K562 (cell line): ENCODE data around the gene CAPZB. TPM values are rescaled to one million over a fixed set of nuclear protein-coding genes. Genes with fewer than 3 reads are reported as not detected.

Experiments used
- ATAC-seq: fragments of 200-7000 bp; cut with Tn5 transposase; 3 replicates; pipeline ENCODE4 v1.9.1; 2020; ENCODE audit warnings: moderate library complexity
- BruUV-seq: library from RNA; stranded (reverse); fragments of 400-500 nt; replicated peaks from 2 replicates; lab custom pipeline; 2021; lab: Mats Ljungman, UMichigan
- CTCF ChIA-PET: fragments of 300-600 bp; formaldehyde crosslinking; extraction: SDS; loops from one replicate; lab custom pipeline; 2021; ENCODE audit warnings: low intra/inter-chr PET ratio; lab: Yijun Ruan, JAX
- POLR2A ChIA-PET: fragments of 300-600, 350-650 bp; sonication (Branson Sonifier 250); formaldehyde crosslinking; extraction: SDS; loops from one replicate; lab custom pipeline; 2021; ENCODE audit warnings: antibody characterized with exemption, inconsistent platforms; lab: Yijun Ruan, JAX
- DNase-seq, 4 experiments: peaks; one replicate each; pipeline versions ENCODE4 v3.0.0 to v3.0.0-alpha.2; 2011 to 2018; ENCODE audit warnings: low spot score in 3 of 4, mixed read lengths in 3 of 4; ENCODE audit errors: extremely low read depth in 1 of 4
- FAIRE-seq: peaks from 2 replicates; lab custom pipeline; 2011; peaks lifted over from hg19 to GRCh38; lab: Jason Lieb, UNC
- H2AFZ ChIP-seq: 2 replicates; pipeline ENCODE4 v1.6.0; 2011; ENCODE audit warnings: low read depth, low read length, control low read depth, inconsistent platforms
- H3K27ac ChIP-seq: fragments of 200-600 bp; 3 replicates; pipeline ENCODE4 v1.8.0; 2011; ENCODE audit warnings: low read depth, mild to moderate bottlenecking, control low read depth, inconsistent platforms, low read length, moderate library complexity, mixed read lengths; ENCODE audit errors: extremely low read depth
- H3K27me3 ChIP-seq, 2 experiments: fragments of 300-600 bp in 1 of 2; 2 replicates in 1 of 2; 3 replicates in 1 of 2; pipeline versions ENCODE4 v1.6.0 to v1.8.0; 2011; ENCODE audit warnings: inconsistent platforms in 2 of 2, low read length in 2 of 2, mild to moderate bottlenecking in 1 of 2, mixed read lengths in 1 of 2, moderate library complexity in 1 of 2; ENCODE audit not compliant: control insufficient read depth in 2 of 2, insufficient read depth in 2 of 2
- H3K36me3 ChIP-seq: fragments of 300-600 bp; 3 replicates; pipeline ENCODE4 v1.8.0; 2011; ENCODE audit warnings: mild to moderate bottlenecking, low read length, inconsistent platforms; ENCODE audit not compliant: control insufficient read depth, insufficient read depth
- H3K4me1 ChIP-seq, 2 experiments: fragments of 200-600 bp in 1 of 2; replicated peaks in 1 of 2; 2 replicates in 1 of 2; 3 replicates in 1 of 2; pipeline versions ENCODE4 v1.5.1 to v1.8.0; 2011; ENCODE audit warnings: inconsistent platforms in 2 of 2, low read length in 2 of 2, mild to moderate bottlenecking in 1 of 2, mixed read lengths in 1 of 2, moderate library complexity in 1 of 2; ENCODE audit not compliant: control insufficient read depth in 2 of 2, insufficient read depth in 2 of 2
- H3K4me2 ChIP-seq: 2 replicates; pipeline ENCODE4 v1.6.1; 2011; ENCODE audit warnings: low read length, control low read depth, inconsistent platforms, mixed read lengths; ENCODE audit not compliant: insufficient read depth
- H3K4me3 ChIP-seq: fragments of 200-600 bp; sonication (generic), shearing (Covaris generic); 2 replicates; pipeline ENCODE4 v1.5.1; 2016; ENCODE audit warnings: control low read depth, inconsistent platforms
- H3K79me2 ChIP-seq: fragments of 200-600 bp; 3 replicates; pipeline ENCODE4 v1.8.0; 2011; ENCODE audit warnings: low read length, inconsistent platforms; ENCODE audit not compliant: control insufficient read depth, insufficient read depth
- H3K9ac ChIP-seq, 2 experiments: 2 replicates each; pipeline versions ENCODE4 v1.6.0 to v1.6.1; 2011; ENCODE audit warnings: low read depth in 2 of 2, low read length in 2 of 2, control low read depth in 1 of 2, inconsistent platforms in 1 of 2, mild to moderate bottlenecking in 1 of 2, mixed read lengths in 1 of 2; ENCODE audit not compliant: insufficient read depth in 1 of 2
- H3K9me1 ChIP-seq: one replicate; pipeline ENCODE4 v1.6.0; 2011; ENCODE audit warnings: inconsistent platforms, mild to moderate bottlenecking, low read length, moderate library complexity; ENCODE audit not compliant: control insufficient read depth, insufficient read depth
- H3K9me3 ChIP-seq: replicated peaks from 2 replicates; pipeline ENCODE4 v1.5.1; 2011; ENCODE audit warnings: low read depth, low read length, inconsistent platforms; ENCODE audit not compliant: control insufficient read depth, insufficient read depth
- H4K20me1 ChIP-seq: replicated peaks from 2 replicates; pipeline ENCODE4 v1.6.1; 2011; ENCODE audit warnings: low read length, inconsistent platforms, mixed read lengths; ENCODE audit not compliant: control insufficient read depth, insufficient read depth
- BCOR ChIP-seq: fragments of 450-650 bp; IDR thresholded peaks from 2 replicates; pipeline ENCODE4 v1.6.1; 2016
- BRCA1 ChIP-seq, 2 experiments: fragments of 450-650 bp in 1 of 2; sonication (generic) in 1 of 2; formaldehyde crosslinking in 1 of 2; IDR thresholded peaks; 2 replicates each; pipeline versions ENCODE4 v1.5.0 to v1.6.1; 2017 to 2020; ENCODE audit warnings: mild to moderate bottlenecking in 1 of 2, missing genetic modification reagents in 1 of 2
- BRD4 ChIP-seq: fragments of 200-600 bp; sonication (generic); IDR thresholded peaks from 2 replicates; pipeline ENCODE4 v1.6.1; 2017; ENCODE audit warnings: inconsistent platforms
- CHCHD3 ChIP-seq: fragments of 250-450 bp; sonication (Bioruptor Pico); IDR thresholded peaks from 2 replicates; pipeline ENCODE4 v2.1.2; 2022; ENCODE audit warnings: mild to moderate bottlenecking
- FIP1L1 ChIP-seq: fragments of 200-400 bp; formaldehyde crosslinking; IDR thresholded peaks from 2 replicates; pipeline ENCODE4 v1.6.1; 2018; ENCODE audit warnings: mild to moderate bottlenecking, low read depth, low read length; ENCODE audit not compliant: poor library complexity, severe bottlenecking
- FOXJ2 ChIP-seq: fragments of 200-800 bp; sonication (Bioruptor generic); IDR thresholded peaks from 2 replicates; pipeline ENCODE4 v1.6.1; 2016; ENCODE audit warnings: missing genetic modification characterization, missing compliant biosample characterization
- HDAC3 ChIP-seq: fragments of 450-650 bp; IDR thresholded peaks from 2 replicates; pipeline ENCODE4 v1.6.1; 2018; ENCODE audit warnings: borderline replicate concordance, mild to moderate bottlenecking, moderate library complexity; ENCODE audit not compliant: partially characterized antibody
- HEY1 ChIP-seq: fragments of 250-450 bp; sonication (Bioruptor Pico); IDR thresholded peaks from 2 replicates; pipeline ENCODE4 v1.5.0; 2020; ENCODE audit warnings: mild to moderate bottlenecking, moderate library complexity, borderline replicate concordance
- HNRNPL ChIP-seq: fragments of 200-400 bp; formaldehyde crosslinking; IDR thresholded peaks from 2 replicates; pipeline ENCODE4 v1.6.1; 2017; ENCODE audit warnings: low read depth, mild to moderate bottlenecking, low read length
- MCM2 ChIP-seq: fragments of 450-650 bp; IDR thresholded peaks from 2 replicates; pipeline ENCODE4 v1.6.1; 2017; ENCODE audit warnings: low read depth, mild to moderate bottlenecking
- RREB1 ChIP-seq: fragments of 250-450 bp; sonication (Bioruptor Pico); IDR thresholded peaks from 2 replicates; pipeline ENCODE4 v1.4.0; 2020
- SMARCA5 ChIP-seq: fragments of 450-650 bp; IDR thresholded peaks from 2 replicates; pipeline ENCODE4 v1.6.1; 2016
- THAP7 ChIP-seq: fragments of 250-450 bp; sonication (Bioruptor Pico); IDR thresholded peaks from 2 replicates; pipeline ENCODE4 v1.5.0; 2021
- TRIM25 ChIP-seq: fragments of 450-650 bp; IDR thresholded peaks from 2 replicates; pipeline ENCODE4 v1.7.0; 2016; ENCODE audit warnings: borderline replicate concordance
- ZNF184 ChIP-seq: sonication (generic); formaldehyde crosslinking; IDR thresholded peaks from 2 replicates; pipeline ENCODE4 v1.5.0; 2020; ENCODE audit warnings: missing genetic modification reagents
- WGBS: fragments of 100-300 bp; shearing (Covaris generic); methylation state at CpG from one replicate; pipeline ENCODE4 v1.1.6; 2016; ENCODE audit warnings: low coverage, mixed read lengths; ENCODE audit not compliant: insufficient coverage; ENCODE audit errors: missing lambda C conversion rate; 5-methylcytosine and 5-hydroxymethylcytosine counted together
- in situ Hi-C: fragments of 300-500 bp; cut with MboI; formaldehyde crosslinking; loops from 4 replicates; pipeline ENCODE4 v1.15.0; 2018; ENCODE audit warnings: inconsistent platforms, mixed read lengths
- intact Hi-C: fragments of 100-400 bp; cut with micrococcal nuclease; formaldehyde crosslinking; loops from 2 replicates; pipeline ENCODE4 v1.14.2; 2022
- polyA plus RNA-seq, 8 experiments: library from polyadenylated mRNA; depleted of rRNA in 4 of 8; stranded (reverse) in 5 of 8; unstranded in 3 of 8; fragments of >200 nt; fragmentation: Nextera tagmentation in 2 of 8; fragmentation: Illumina TruSeq in 1 of 8; extraction: Ambion mirVana in 2 of 8; extraction: Trizol in 1 of 8; gene quantifications; 2 replicates each; pipeline versions ENCODE4 v1.2.1 to v1.2.3, GENCODE V29; 2011 to 2014; ENCODE audit warnings: inconsistent platforms in 1 of 8, missing spikeins in 1 of 8
- total RNA-seq, 7 experiments: library from RNA; depleted of rRNA in 6 of 7; stranded (reverse); fragments of >200 nt in 6 of 7; fragmentation: Illumina TruSeq in 2 of 7; extraction: Trizol in 2 of 7; gene quantifications; 2 replicates each; pipeline versions ENCODE4 v1.2.1 to v1.2.3, GENCODE V29; 2011 to 2021; ENCODE audit warnings: low replicate concordance in 1 of 7

CAPZB gene
- total and polyA plus RNA-seq, 9 of the 15 experiments (the other 6 are each of a cell fraction or from before 2014, with no cell fraction given) = 57.6 to 297 (median 125) TPM

- in situ Hi-C loops (loop anchor here (5.0 kb wide), 1 partner anchor 312 kb away; no protein-coding TSS in a partner anchor), intact Hi-C loops (loop anchor here (5.0 kb wide), 1 partner anchor 242 kb away; no protein-coding TSS in a partner anchor)
- BruUV-seq = no TSS peak
- Histone ChIP-seq H3K4me2 (no peak overlapping the region), H3K4me1 (peaks cover 4 to 51% of the 10 kb centered on the region in 2 experiments; a peak in 4 of 5 replicates), H3K9me1 (peaks cover 11% of the 10 kb centered on the region), H3K9ac (peak overlapping the region in 1 of 2 experiments; percentile 58; a peak in 2 of 4 replicates), H4K20me1 (peaks cover 14% of the 10 kb centered on the region; the same call in 1 of the 2 replicates), H3K27me3 (no peaks in the 10 kb centered on the region), H3K36me3 (peaks cover 47% of the 10 kb centered on the region; the same call in 2 of the 3 replicates), H3K9me3 (no peaks in the 10 kb centered on the region), H3K27ac (no peak overlapping the region), H3K4me3 (no peak overlapping the region), H3K79me2 (no peaks in the 10 kb centered on the region), H2AFZ (no peak overlapping the region)
- FAIRE-seq (no peak), ATAC-seq (no peak), DNase-seq (no peak)
- CTCF ChIA-PET = interaction anchor here (2.1 to 2.5 kb wide), 2 partner anchors 242 to 311 kb away, joined by 5 to 10 read pairs; no protein-coding TSS in a partner anchor
- 87% methylated on average over 14 of the region's 14 CpGs for WGBS
- POLR2A ChIA-PET = no interaction called here
- TF ChIP-seq CHCHD3 (CRISPR knock-in tag) (no peak), FOXJ2 (no peak), HDAC3 (no peak), ZNF184 (CRISPR knock-in tag) (no peak), RREB1 (CRISPR knock-in tag) (no peak), HEY1 (CRISPR knock-in tag) (no peak), MCM2 (no peak), THAP7 (CRISPR knock-in tag) (no peak), BRCA1 (IDR thresholded peaks at IDR 0.05) (no peak), BRCA1 (CRISPR knock-in tag; IDR thresholded peaks at IDR 0.05) (no peak), FIP1L1 (no peak), BCOR (peak; percentile 76), HNRNPL (no peak), SMARCA5 (peak; percentile 26; the same call in 1 of the 2 replicates), BRD4 (no peak), TRIM25 (no peak)
Observed at GRCh38 chr1:19340387-19340937, 144.9 kb downstream of the CAPZB start.
